Measurements from ENCODE around the gene ATR.
A peak's percentile ranks its signal among the peaks of the same experiment; 100 is the strongest.
"Not testable (repeated sequence)": the region's sequence is repeated elsewhere in the genome, so short reads cannot be mapped to it uniquely, and the experiment has no call there.

ATR gene

GRCh38 chr3:142447852-142448823, 130.4 kb downstream of the ATR start, which contains the start of gene XRN1:
TSS of gene XRN1 (minus strand) at chr3:142448037. CDS start at chr3:142447944, 93 bp downstream.
- peak; percentile 96 for DNase-seq (ENCODE audit: low read depth)

- DNase-seq (ENCODE audit: low read depth) = peak; percentile 49
These were observed 131.2 kb downstream of the ATR start for GRCh38 chr3:142447301-142447851.

- DNase-seq (ENCODE audit: low read depth) = peak; percentile 32
These were observed 132.7 kb downstream of the ATR start for GRCh38 chr3:142445816-142446254.

- DNase-seq (ENCODE audit: low read depth) = no peak
These were observed 134.2 kb downstream of the ATR start for GRCh38 chr3:142444343-142444742.

GRCh38 chr3:142443060-142443459, 135.5 kb downstream of the ATR start:
- DNase-seq (ENCODE audit: low read depth) = not testable (repeated sequence)

GRCh38 chr3:142439499-142440220, 138.9 kb downstream of the ATR start:
- DNase-seq (ENCODE audit: low read depth) = not testable (repeated sequence)

- not testable (repeated sequence) for DNase-seq (ENCODE audit: low read depth)
These were observed 140.4 kb downstream of the ATR start for GRCh38 chr3:142438096-142438495.

- DNase-seq (ENCODE audit: low read depth) = no peak
These were observed 141.5 kb downstream of the ATR start for GRCh38 chr3:142436951-142437585.

- DNase-seq (ENCODE audit: low read depth) = no peak
These were observed 144.0 kb downstream of the ATR start for GRCh38 chr3:142434503-142434902.

GRCh38 chr3:142433110-142433509, 145.4 kb downstream of the ATR start:
- DNase-seq (ENCODE audit: low read depth) = no peak

GRCh38 chr3:142429582-142429981, 149.0 kb downstream of the ATR start:
- DNase-seq (ENCODE audit: low read depth) = no peak

GRCh38 chr3:142424754-142425153, 153.8 kb downstream of the ATR start:
- no peak for DNase-seq (ENCODE audit: low read depth)

- no peak for DNase-seq (ENCODE audit: low read depth)
These were observed 159.5 kb downstream of the ATR start for GRCh38 chr3:142418926-142419592.

- no peak for DNase-seq (ENCODE audit: low read depth)
These were observed 161.2 kb downstream of the ATR start for GRCh38 chr3:142417302-142417701.

- DNase-seq (ENCODE audit: low read depth) = not testable (repeated sequence)
These were observed 178.0 kb downstream of the ATR start for GRCh38 chr3:142400537-142400936.

Measured in amniotic epithelial cell (primary cell).